Adrenal gland (tissue), 12 donors: ENCODE data around the gene HID1. TPM values are rescaled to one million over a fixed set of nuclear protein-coding genes. Genes with fewer than 3 reads are reported as not detected.
"Not testable (repeated sequence)": the region's sequence is repeated elsewhere in the genome, so short reads cannot be mapped to it uniquely, and the experiment has no call there.

Source experiments
- DNase-seq, 7 donors: peaks; one replicate each; pipeline ENCODE4 v3.0.0-alpha.2; 2019 to 2020
- H3K27ac ChIP-seq, 5 donors: fragments of 200-600 bp; sonication (generic) in 4 of 5; 1 replicate in 3 of 5; 2 replicates in 2 of 5; pipeline versions ENCODE4 v1.5.1 to v1.8.0; 2016 to 2020; ENCODE audit warnings: mild to moderate bottlenecking in 1 of 5
- H3K27me3 ChIP-seq: fragments of 200-600 bp; 2 replicates; pipeline ENCODE4 v1.8.0; 2021
- H3K36me3 ChIP-seq, 2 donors: fragments of 200-600 bp; replicated peaks in 1 of 2; 1 replicate in 1 of 2; 2 replicates in 1 of 2; pipeline versions ENCODE4 v1.5.1 to v1.8.0; 2018 to 2022
- H3K4me1 ChIP-seq, 2 donors: fragments of 200-600 bp; replicated peaks in 1 of 2; 1 replicate in 1 of 2; 2 replicates in 1 of 2; pipeline versions ENCODE4 v1.5.1 to v1.8.0; 2018 to 2021
- H3K4me3 ChIP-seq, 4 donors: fragments of 200-600 bp; sonication (generic) in 3 of 4; one replicate each; pipeline ENCODE4 v1.5.1; 2016 to 2018
- H3K9me3 ChIP-seq, 3 donors: fragments of 200-600 bp; sonication (generic) in 1 of 3; replicated peaks in 1 of 3; 1 replicate in 2 of 3; 2 replicates in 1 of 3; pipeline versions ENCODE4 v1.5.1 to v1.8.0; 2016 to 2021
- CTCF ChIP-seq, 6 experiments: fragments of 450-650 bp in 4 of 6; fragments of 200-600 bp in 2 of 6; sonication (generic) in 1 of 6; IDR thresholded peaks; 1 replicate in 5 of 6; 2 replicates in 1 of 6; pipeline versions ENCODE4 v1.5.1 to v1.8.0; 2016 to 2021; ENCODE audit warnings: antibody characterized with exemption in 6 of 6, mild to moderate bottlenecking in 2 of 6, moderate library complexity in 1 of 6
- POLR2A ChIP-seq, 2 donors: fragments of 450-650 bp; IDR thresholded peaks; one replicate each; pipeline ENCODE4 v1.6.1; 2017; ENCODE audit warnings: antibody characterized with exemption in 2 of 2, mild to moderate bottlenecking in 2 of 2, moderate library complexity in 1 of 2
- WGBS, 4 donors: extraction: QIAGEN DNeasy Blood & Tissue Kit in 2 of 4; methylation state at CpG; one replicate each; pipeline versions ENCODE4 v1.1.5 to v1.1.7; 2013 to 2017; 5-methylcytosine and 5-hydroxymethylcytosine counted together
- intact Hi-C, 2 donors: fragments of 100-400 bp; cut with DNase I; formaldehyde crosslinking; loops; one replicate each; pipeline versions ENCODE4 v1.14.1 to v1.15.0; 2022 to 2023
- polyA plus RNA-seq, 3 donors: library from polyadenylated mRNA; stranded (reverse); fragments of 200-250 nt in 2 of 3; fragments of 350-450 nt in 1 of 3; fragmentation: Illumina TruSeq in 1 of 3; extraction: RNeasy Lipid Tissue Mini Kit (QIAGEN cat#74804) in 1 of 3; gene quantifications; one replicate each; pipeline ENCODE4 v1.2.3, GENCODE V29; 2013 to 2014
- total RNA-seq, 9 donors: library from RNA; depleted of rRNA in 4 of 9; stranded (reverse); fragments of >200 nt in 4 of 9; fragments of 120-200 nt in 1 of 9; fragmentation: NEBNext Ultra II Directional in 1 of 9; extraction: Animal tissue kit (Norgen Biotek cat#: 25700) in 1 of 9; gene quantifications; one replicate each; pipeline versions ENCODE4 v1.1.0 to v1.2.4, GENCODE V29; 2013 to 2023
- donor health status: healthy with polysubstance abuse.
- donor health status: Bipolar disorder and iron deficiency.
- donor health status: DM: yes; HTN: yes; CAD: no.
- donor health status: DM: no; HTN: no; CAD: no.
- donor health status: DM: no; HTN: no; CAD: no.
- donor health status: DM: yes; HTN: yes; CAD: no.

The HID1 gene
- total and polyA plus RNA-seq, 12 donors, result 2.8 to 42.6 (median 8.3) TPM

- intact Hi-C loops, result no loop called here
- no peak for DNase-seq
- Histone ChIP-seq H3K4me1 (peaks cover 27 to 29% of the 10 kb centered on the region in 2 donors), H3K36me3 (no peaks in the 10 kb centered on the region), H3K27me3 (no peaks in the 10 kb centered on the region), H3K4me3 (no peak overlapping the region), H3K27ac (no peak overlapping the region), H3K9me3 (no peaks in the 10 kb centered on the region)
- 85 to 98% (median 94%) methylated on average over 6 to 10 of the region's 10 CpGs for WGBS, 4 donors
- no peak for TF ChIP-seq POLR2A (IDR thresholded peaks at IDR 0.05)
- TF ChIP-seq CTCF (IDR thresholded peaks at IDR 0.05), result no peak
These were observed 18.1 kb upstream of the HID1 start for GRCh38 chr17:74990581-74991105.

GRCh38 chr17:74987909-74988711 lies 15.6 kb upstream of the HID1 start:
- intact Hi-C loops, result no loop called here
- DNase-seq, result peak; percentile 62 to 88 (median 80)
- WGBS, 4 donors, result 0 to 6% (median 3%) methylated on average over 11 to 76 of the region's 76 CpGs
- Histone ChIP-seq H3K4me3 (peak overlapping the region; percentile 15 to 96 (median 50)), H3K9me3 (no peaks in the 10 kb centered on the region), H3K27me3 (no peaks in the 10 kb centered on the region), H3K27ac (peak overlapping the region; percentile 48 to 93 (median 84)), H3K36me3 (no peaks in the 10 kb centered on the region), H3K4me1 (peaks cover 26 to 27% of the 10 kb centered on the region in 2 donors)
- TF ChIP-seq CTCF (IDR thresholded peaks at IDR 0.05), result peak in 4 of 6 experiments; percentile 18 to 41 (median 28)
- TF ChIP-seq POLR2A (IDR thresholded peaks at IDR 0.05), result no peak

- Histone ChIP-seq H3K9me3 (no peaks in the 10 kb centered on the region), H3K27me3 (no peaks in the 10 kb centered on the region), H3K4me1 (peaks cover 21 to 22% of the 10 kb centered on the region in 2 donors), H3K36me3 (no peaks in the 10 kb centered on the region), H3K27ac (peak within 1 kb of the TSS; percentile 60 to 93 (median 84)), H3K4me3 (peak within 1 kb of the TSS; percentile 15 to 96 (median 50))
- peak; percentile 95 to 99 (median 98) for DNase-seq
- 0 to 2% (median 0%) methylated on average over 10 to 51 of the region's 51 CpGs for WGBS, 4 donors
- intact Hi-C loops, result no loop called here
- TF ChIP-seq POLR2A (IDR thresholded peaks at IDR 0.05) (peak; percentile 89 to 95), CTCF (IDR thresholded peaks at IDR 0.05) (peak in 1 of 6 experiments; percentile 7)
These were observed 14.9 kb upstream of the HID1 start, which contains the start of gene CDR2L for GRCh38 chr17:74987418-74987908. TSS of gene CDR2L (plus strand) at chr17:74987632. CDS start at chr17:74988044, 412 bp downstream.

- TF ChIP-seq POLR2A (IDR thresholded peaks at IDR 0.05), result no peak
- TF ChIP-seq CTCF (IDR thresholded peaks at IDR 0.05), result no peak
- Histone ChIP-seq H3K4me1 (peaks cover 21 to 22% of the 10 kb centered on the region in 2 donors), H3K27ac (no peak overlapping the region), H3K36me3 (no peaks in the 10 kb centered on the region), H3K27me3 (no peaks in the 10 kb centered on the region), H3K4me3 (no peak overlapping the region), H3K9me3 (no peaks in the 10 kb centered on the region)
- intact Hi-C loops, result no loop called here
- whole genome bisulfite sequencing, 4 donors, result 92 to 97% (median 95%) methylated on average over 3 of the region's 3 CpGs
- no peak for DNase-seq
These were observed 13.6 kb upstream of the HID1 start for GRCh38 chr17:74986206-74986576.

GRCh38 chr17:74982663-74983313 lies 10.2 kb upstream of the HID1 start:
- WGBS, 4 donors, result 38 to 73% (median 39%) methylated on average over 7 to 14 of the region's 14 CpGs
- DNase-seq, result peak in 1 of 7 donors; percentile 65
- intact Hi-C loops, result not testable (repeated sequence)

More at GRCh38 chr17:74982663-74983313, 10.2 kb upstream of the HID1 start:
- not testable (repeated sequence) for H3K9me3 ChIP-seq, H3K36me3 ChIP-seq, H3K27me3 ChIP-seq
- H3K4me3 ChIP-seq, result peak overlapping the region in 2 of 4 donors; percentile 45 to 61
- H3K4me1 ChIP-seq, result peaks cover 13 to 15% of the 10 kb centered on the region in 2 donors
- peak overlapping the region in 4 of 5 donors; percentile 45 to 86 (median 77) for H3K27ac ChIP-seq
